ENCODE data around the gene FOXE3. TPM values are rescaled to one million over a fixed set of nuclear protein-coding genes. Genes with fewer than 3 reads are reported as not detected.
A peak's percentile ranks its signal among the peaks of the same experiment; 100 is the strongest.
"Not testable (repeated sequence)": the region's sequence is repeated elsewhere in the genome, so short reads cannot be mapped to it uniquely, and the experiment has no call there.

Gene FOXE3
- total RNA-seq, 4 donors from 2014 or later = not detected

DNA sequence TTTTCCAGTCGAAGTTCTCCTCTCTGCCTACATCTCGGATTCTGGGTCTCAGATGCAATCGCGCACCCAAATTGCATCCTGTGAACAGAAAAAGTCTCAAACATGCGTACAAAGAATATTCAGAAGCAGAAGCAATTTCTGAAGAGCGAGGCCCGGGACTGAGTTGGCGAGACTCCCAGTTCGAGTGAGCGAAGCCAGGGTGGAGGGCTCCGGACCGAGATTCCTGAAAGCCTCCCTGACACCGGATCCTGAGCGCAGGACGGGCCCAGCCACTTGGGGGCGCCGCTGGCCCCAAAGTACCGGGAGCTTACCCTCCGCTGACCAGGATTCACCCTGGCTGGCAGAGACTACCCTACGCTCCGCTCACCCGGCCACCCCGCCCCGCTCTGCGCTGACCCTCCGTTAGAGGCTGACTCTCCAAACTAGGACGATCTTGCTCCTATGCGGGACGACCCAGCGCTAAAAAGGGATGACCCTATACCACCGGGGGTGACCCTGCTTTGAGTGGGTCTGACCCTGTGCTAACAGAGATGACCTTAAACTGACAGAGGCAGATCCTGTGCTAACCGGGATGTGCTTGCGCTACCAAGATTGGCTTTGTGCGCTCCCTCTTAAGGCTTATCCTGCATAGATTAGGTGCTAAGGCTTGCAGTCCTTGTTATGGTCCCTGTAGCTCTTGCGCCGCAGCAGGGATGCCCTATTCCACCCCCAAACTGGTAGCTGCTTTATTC lies 33.9 kb downstream of the FOXE3 start:
- in situ Hi-C loops (cut with MboI; ENCODE audit: low sequenced_read_pairs in 4 of 4) (loop anchor here in 3 of 4 donors (10.0 to 25.0 kb wide), 3 partner anchors 262 to 265 kb away; partner anchors contain the start of gene PDZK1IP1 (in 1 of the 3)), intact Hi-C loops (cut with DNase I; ENCODE audit: low total_unique reads) (no loop called here)
- Histone ChIP-seq H3K9me3 (no peaks in the 10 kb centered on the region), H3K27ac (no peak overlapping the region), H3K27me3 (peaks cover 49 to 72% (median 55%) of the 10 kb centered on the region in 3 donors), H3K36me3 (no peaks in the 10 kb centered on the region), H3K4me3 (no peak overlapping the region), H3K4me1 (peaks cover 1 to 2% of the 10 kb centered on the region in 2 donors)
- DNase-seq = no peak
- no peak for TF ChIP-seq POLR2A (IDR thresholded peaks at IDR 0.05)
- TF ChIP-seq, protein P1, sequence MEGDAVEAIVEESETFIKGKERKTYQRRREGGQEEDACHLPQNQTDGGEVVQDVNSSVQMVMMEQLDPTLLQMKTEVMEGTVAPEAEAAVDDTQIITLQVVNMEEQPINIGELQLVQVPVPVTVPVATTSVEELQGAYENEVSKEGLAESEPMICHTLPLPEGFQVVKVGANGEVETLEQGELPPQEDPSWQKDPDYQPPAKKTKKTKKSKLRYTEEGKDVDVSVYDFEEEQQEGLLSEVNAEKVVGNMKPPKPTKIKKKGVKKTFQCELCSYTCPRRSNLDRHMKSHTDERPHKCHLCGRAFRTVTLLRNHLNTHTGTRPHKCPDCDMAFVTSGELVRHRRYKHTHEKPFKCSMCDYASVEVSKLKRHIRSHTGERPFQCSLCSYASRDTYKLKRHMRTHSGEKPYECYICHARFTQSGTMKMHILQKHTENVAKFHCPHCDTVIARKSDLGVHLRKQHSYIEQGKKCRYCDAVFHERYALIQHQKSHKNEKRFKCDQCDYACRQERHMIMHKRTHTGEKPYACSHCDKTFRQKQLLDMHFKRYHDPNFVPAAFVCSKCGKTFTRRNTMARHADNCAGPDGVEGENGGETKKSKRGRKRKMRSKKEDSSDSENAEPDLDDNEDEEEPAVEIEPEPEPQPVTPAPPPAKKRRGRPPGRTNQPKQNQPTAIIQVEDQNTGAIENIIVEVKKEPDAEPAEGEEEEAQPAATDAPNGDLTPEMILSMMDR (IDR thresholded peaks at IDR 0.05 in 4 of 5, conservative IDR thresholded peaks at IDR 0.05 in 1 of 5) = peak in 4 of 5 experiments; percentile 27 to 46 (median 34)
- ATAC-seq = peak in 1 of 2 donors; percentile 36

DNA sequence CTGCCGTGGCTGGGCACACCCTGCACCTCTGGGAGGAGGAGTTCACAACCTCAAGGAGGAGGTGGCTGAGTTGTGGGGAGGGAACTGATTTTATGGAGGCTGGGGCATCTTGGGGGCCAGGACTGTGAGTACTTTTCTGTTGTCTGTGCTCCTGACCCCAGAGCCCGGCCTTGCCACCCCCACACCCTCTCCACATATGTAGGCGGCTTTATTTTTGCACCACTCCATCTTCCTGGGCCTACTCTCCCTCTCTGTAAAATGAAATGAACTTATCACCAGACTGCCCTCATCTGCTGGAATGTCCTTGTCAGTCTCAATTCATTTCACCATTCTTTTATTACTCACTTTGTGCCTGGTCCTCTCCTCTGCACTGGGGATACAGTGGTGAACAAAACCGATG lies 34.5 kb downstream of the FOXE3 start:
- Histone ChIP-seq H3K36me3 (no peaks in the 10 kb centered on the region), H3K4me3 (no peak overlapping the region), H3K9me3 (no peaks in the 10 kb centered on the region), H3K4me1 (no peaks in the 10 kb centered on the region), H3K27me3 (peaks cover 43 to 67% (median 50%) of the 10 kb centered on the region in 3 donors), H3K27ac (no peak overlapping the region)
- intact Hi-C loops (cut with DNase I; ENCODE audit: low total_unique reads) (no loop called here), in situ Hi-C loops (cut with MboI; ENCODE audit: low sequenced_read_pairs in 4 of 4) (loop anchor here in 1 of 4 donors (10.0 kb wide), 1 partner anchor 264 kb away; no protein-coding TSS in a partner anchor)
- ATAC-seq = no peak
- TF ChIP-seq, protein P1 (IDR thresholded peaks at IDR 0.05 in 4 of 5, conservative IDR thresholded peaks at IDR 0.05 in 1 of 5) = no peak
- TF ChIP-seq POLR2A (IDR thresholded peaks at IDR 0.05) = no peak
- DNase-seq = no peak

DNA sequence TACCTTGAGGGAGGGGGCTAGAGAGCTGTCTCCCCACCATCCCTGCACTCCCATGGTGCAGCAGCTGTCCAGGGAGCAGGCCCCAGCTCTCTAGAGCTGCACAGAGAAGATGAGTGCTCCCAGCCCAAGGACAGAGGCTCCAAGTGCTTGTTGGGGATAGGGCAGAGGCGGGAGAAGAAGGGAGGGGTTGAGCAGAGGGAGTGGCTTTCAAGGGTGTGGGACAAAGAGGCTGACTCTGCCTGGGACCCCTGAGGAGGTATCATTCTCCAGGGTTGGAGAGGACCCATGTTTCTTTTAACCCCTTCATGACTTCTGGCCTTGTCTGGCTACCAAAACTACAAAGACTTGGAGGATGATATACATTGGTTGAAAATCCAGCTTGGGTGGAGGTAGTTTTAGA lies 36.3 kb downstream of the FOXE3 start:
- Histone ChIP-seq H3K9me3 (no peaks in the 10 kb centered on the region), H3K36me3 (no peaks in the 10 kb centered on the region), H3K27ac (no peak overlapping the region), H3K27me3 (peaks cover 29 to 50% (median 32%) of the 10 kb centered on the region in 3 donors), H3K4me3 (no peak overlapping the region), H3K4me1 (no peaks in the 10 kb centered on the region)
- in situ Hi-C loops (cut with MboI; ENCODE audit: low sequenced_read_pairs in 4 of 4) = loop anchor here in 1 of 4 donors (10.0 kb wide), 1 partner anchor 262 kb away; no protein-coding TSS in a partner anchor
- intact Hi-C loops (cut with DNase I; ENCODE audit: low total_unique reads) = no loop called here
- TF ChIP-seq, protein P1 (IDR thresholded peaks at IDR 0.05 in 4 of 5, conservative IDR thresholded peaks at IDR 0.05 in 1 of 5) = no peak
- TF ChIP-seq POLR2A (IDR thresholded peaks at IDR 0.05) = no peak
- DNase-seq (no peak), ATAC-seq (no peak)

DNA sequence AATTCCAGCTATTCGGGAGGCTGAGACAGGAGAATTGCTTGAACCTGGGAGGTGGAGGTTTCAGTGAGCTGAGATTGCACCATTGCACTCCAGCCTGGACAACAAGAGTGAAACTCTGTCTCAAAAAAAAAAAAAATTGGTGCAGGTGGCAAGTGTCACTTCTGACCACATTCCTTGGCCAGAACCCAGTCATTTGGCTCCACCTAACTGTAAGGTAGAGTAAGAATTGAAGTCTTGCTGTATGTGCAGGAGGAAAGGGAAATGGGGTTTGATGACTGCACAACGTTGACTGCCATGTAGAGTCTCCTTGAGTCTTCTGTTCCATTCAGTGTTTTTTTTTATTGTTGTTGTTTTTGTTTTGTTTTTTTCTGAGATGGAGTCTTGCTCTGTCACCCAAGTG lies 37.8 kb downstream of the FOXE3 start:
- H3K4me3 ChIP-seq; intact Hi-C loops (cut with DNase I; ENCODE audit: low total_unique reads); H3K4me1 ChIP-seq; ATAC-seq; H3K9me3 ChIP-seq; H3K27ac ChIP-seq; DNase-seq; H3K36me3 ChIP-seq: not testable (repeated sequence)
- in situ Hi-C loops (cut with MboI; ENCODE audit: low sequenced_read_pairs in 4 of 4) = loop anchor here in 1 of 4 donors (10.0 kb wide), 1 partner anchor 261 kb away; no protein-coding TSS in a partner anchor
- H3K27me3 ChIP-seq = peaks cover 18 to 36% (median 23%) of the 10 kb centered on the region in 3 donors

DNA sequence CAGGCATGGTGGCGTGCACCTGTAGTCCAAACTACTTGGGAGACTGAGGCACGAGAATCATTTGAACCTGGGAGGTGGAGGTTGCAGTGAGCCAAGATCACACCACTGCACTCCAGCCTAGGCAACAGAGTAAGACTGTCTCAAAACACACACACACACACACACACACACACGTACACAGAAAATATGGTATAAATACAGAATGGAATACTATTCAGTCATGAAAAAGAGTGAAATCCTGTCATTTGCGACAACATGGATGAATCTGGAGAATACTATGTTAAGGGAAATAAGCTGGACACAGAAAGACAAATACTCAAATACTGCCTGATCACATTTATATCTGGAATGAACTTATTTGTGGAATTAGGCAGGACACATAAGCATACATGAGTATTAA lies 40.2 kb downstream of the FOXE3 start:
- H3K27me3 ChIP-seq = peaks cover 16 to 26% (median 22%) of the 10 kb centered on the region in 3 donors
- H3K9me3 ChIP-seq = no peaks in the 10 kb centered on the region
- no peak overlapping the region for H3K4me3 ChIP-seq
- no peaks in the 10 kb centered on the region for H3K36me3 ChIP-seq
- no peak overlapping the region for H3K27ac ChIP-seq
- TF ChIP-seq POLR2A (IDR thresholded peaks at IDR 0.05) = no peak
- TF ChIP-seq, protein P1 (IDR thresholded peaks at IDR 0.05 in 4 of 5, conservative IDR thresholded peaks at IDR 0.05 in 1 of 5) = no peak
- ATAC-seq (no peak), DNase-seq (no peak)
- in situ Hi-C loops (cut with MboI; ENCODE audit: low sequenced_read_pairs in 4 of 4) = loop anchor here in 1 of 4 donors (10.0 kb wide), 1 partner anchor 259 kb away; no protein-coding TSS in a partner anchor
- intact Hi-C loops (cut with DNase I; ENCODE audit: low total_unique reads) = no loop called here
- no peaks in the 10 kb centered on the region for H3K4me1 ChIP-seq

DNA sequence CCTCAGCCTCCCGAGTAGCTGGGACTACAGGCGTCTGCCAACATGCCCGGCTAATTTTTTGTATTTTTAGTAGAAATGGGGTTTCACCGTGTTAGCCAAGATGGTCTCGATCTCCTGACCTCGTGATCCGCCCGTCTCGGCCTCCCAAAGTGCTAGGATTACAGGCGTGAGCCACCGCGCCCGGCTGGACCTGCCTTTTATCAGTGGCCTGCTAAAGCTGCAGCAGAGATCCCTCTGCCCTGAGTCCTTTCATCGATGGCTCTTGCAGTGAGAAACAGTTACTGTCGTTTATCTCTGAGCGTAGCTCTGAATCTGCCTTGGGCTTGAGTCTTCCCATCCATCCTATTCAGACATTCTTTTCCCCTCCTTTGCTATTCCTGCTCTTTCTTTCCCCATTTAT lies 41.5 kb downstream of the FOXE3 start:
- H3K36me3 ChIP-seq; DNase-seq; ATAC-seq; H3K27ac ChIP-seq; H3K4me1 ChIP-seq; intact Hi-C loops (cut with DNase I; ENCODE audit: low total_unique reads); H3K4me3 ChIP-seq; H3K9me3 ChIP-seq: not testable (repeated sequence)
- in situ Hi-C loops (cut with MboI; ENCODE audit: low sequenced_read_pairs in 4 of 4) = loop anchor here in 1 of 4 donors (10.0 kb wide), 1 partner anchor 257 kb away; no protein-coding TSS in a partner anchor
- peaks cover 26 to 34% (median 34%) of the 10 kb centered on the region in 3 donors for H3K27me3 ChIP-seq

Data from gastrocnemius medialis (tissue), 4 donors.